ENCODE data around the gene NOTO. TPM values are rescaled to one million over a fixed set of nuclear protein-coding genes. Genes with fewer than 3 reads are reported as not detected.

The NOTO gene
- total RNA-seq, 1 donor from 2014 or later: not detected

GRCh38 chr2:73257021-73257420 lies 54.6 kb downstream of the NOTO start:
- DNase-seq (ENCODE audit: low read depth in 2 of 2): no peak

GRCh38 chr2:73257425-73258125 lies 55.2 kb downstream of the NOTO start:
- no peak for DNase-seq (ENCODE audit: low read depth in 2 of 2)

DNA sequence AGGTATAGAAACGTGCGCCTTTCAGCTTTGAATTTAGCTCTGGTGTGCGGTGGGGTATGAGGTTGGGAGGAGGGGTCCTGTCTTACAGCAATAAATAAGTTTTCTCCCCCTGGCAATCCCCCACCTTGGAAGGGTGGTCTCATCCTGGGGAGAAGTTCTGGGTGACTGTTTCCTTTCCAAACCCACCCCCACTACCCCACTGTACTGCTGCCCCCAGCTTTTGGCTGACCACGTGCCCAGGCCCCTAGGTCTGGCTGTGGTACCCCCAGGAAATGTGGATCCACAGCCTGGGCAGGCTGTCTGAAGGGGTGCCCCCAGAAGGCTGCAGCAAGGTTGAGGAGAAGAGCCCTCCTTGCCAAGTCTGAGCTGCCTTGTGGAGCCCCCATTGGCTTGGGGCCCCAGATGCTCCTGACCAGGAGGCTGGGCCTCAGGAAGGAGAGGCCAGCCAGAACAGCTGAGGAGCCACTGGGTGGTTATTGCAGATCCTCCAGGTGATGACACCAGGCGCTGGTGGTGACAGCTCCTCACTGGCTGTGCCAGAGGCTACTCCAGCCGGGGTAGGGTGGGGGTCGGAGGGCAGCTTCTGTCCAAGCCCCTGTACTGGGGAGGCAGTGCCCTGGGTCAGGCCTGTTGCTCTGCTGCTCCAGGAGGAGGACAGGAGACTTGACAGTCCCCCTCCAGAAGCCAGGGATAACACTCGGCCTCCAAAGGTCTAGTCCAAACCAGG lies 56.0 kb downstream of the NOTO start:
- DNase-seq (ENCODE audit: low read depth in 2 of 2): no peak

GRCh38 chr2:73258913-73259215 lies 56.5 kb downstream of the NOTO start:
- no peak for DNase-seq (ENCODE audit: low read depth in 2 of 2)

DNA sequence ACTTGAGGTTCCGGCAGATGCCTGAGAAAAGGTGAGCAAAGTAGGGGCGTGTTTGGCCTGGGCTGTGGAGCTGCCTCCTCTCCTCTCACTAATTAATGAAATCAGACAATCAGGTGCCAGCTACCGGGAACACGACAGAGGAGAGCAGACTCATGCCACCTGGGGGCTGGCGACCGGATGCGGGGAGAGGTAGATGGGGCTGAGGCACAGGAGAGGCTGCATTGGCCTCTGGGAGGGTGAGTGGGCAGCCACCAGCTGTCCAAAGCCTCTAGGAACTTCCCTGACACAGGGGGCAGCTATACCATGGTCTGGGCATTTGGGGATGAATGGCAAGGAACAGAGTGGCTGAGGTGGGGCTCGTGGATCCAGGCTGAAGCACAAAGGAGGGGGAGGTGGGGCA lies 56.9 kb downstream of the NOTO start:
- DNase-seq (ENCODE audit: low read depth in 2 of 2): no peak

GRCh38 chr2:73259704-73260337 lies 57.4 kb downstream of the NOTO start:
- DNase-seq (ENCODE audit: low read depth in 2 of 2): no peak

DNA sequence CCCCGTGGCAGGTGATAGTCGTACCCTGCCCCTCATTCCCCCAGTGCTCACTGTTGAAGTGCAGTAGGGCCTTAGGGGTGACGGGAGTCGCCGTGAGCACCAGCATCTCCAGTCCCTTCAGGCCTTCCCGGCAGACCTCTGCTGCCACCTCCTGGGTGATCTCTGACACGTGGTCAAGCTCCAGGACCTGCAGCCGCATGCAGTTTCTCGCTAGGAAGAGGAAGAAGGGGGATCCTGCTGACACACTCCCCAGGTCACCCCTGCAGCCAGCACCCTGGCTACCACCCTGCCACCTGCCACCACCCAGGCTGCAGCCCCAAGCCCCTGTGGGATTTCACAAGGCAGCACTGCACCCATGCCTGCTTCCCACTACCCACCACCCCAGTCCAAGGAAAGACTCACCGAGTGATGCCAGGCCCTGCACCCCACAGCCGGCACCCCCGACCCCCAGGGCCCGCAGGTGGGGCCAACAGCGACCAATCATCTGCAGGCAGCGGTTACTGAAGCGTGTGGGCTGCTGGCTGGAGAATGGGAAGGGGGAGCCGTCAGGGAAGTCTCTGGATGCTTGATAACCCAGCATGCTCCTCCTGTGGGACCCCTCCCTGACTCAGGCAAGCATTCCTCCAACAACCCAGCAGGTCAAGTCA lies 58.1 kb downstream of the NOTO start:
- peak; percentile 63 to 80 for DNase-seq (ENCODE audit: low read depth in 2 of 2)

Other genes with a start within 250 kb of the NOTO start
- 8.1 and 8.9 TPM in 2 replicates for gene SFXN5, start 130.9 kb upstream of the NOTO start, total RNA-seq
- 38.4 and 62.5 TPM in 2 replicates for gene RAB11FIP5, start 89.6 kb upstream of the NOTO start, total RNA-seq
- 9.4 and 11.1 TPM in 2 replicates for gene SMYD5, start 11.7 kb downstream of the NOTO start, total RNA-seq
- gene PRADC1, start 30.7 kb downstream of the NOTO start, total RNA-seq: 19.2 and 24.4 TPM in 2 replicates
- gene CCT7, start 31.7 kb downstream of the NOTO start, total RNA-seq: 318 and 353 TPM in 2 replicates
- under 0.01 and 0.22 TPM in 2 replicates for gene FBXO41, start 81.9 kb downstream of the NOTO start, total RNA-seq
- under 0.01 TPM in 1 of 2 replicates, not detected in the other for gene EGR4, start 91.0 kb downstream of the NOTO start, total RNA-seq
- gene ALMS1, start 183.3 kb downstream of the NOTO start, total RNA-seq: 3.7 and 5.2 TPM in 2 replicates

Measured in lung microvascular endothelial cell (primary cell).